Body of pancreas (tissue), 4 donors: ENCODE measurements around the gene CFAP77. TPM values are rescaled to one million over a fixed set of nuclear protein-coding genes. Genes with fewer than 3 reads are reported as not detected.
A peak's percentile ranks its signal among the peaks of the same experiment; 100 is the strongest.

ENCODE experiments used
- ATAC-seq: fragments of 150-250 bp; one replicate; pipeline ENCODE4 v1.9.1; 2016
- DNase-seq, 4 donors: peaks; one replicate each; pipeline ENCODE4 v3.0.0-alpha.2; 2019
- H3K27ac ChIP-seq, 4 donors: fragments of 200-600 bp; sonication (generic); 1 replicate in 3 of 4; 2 replicates in 1 of 4; pipeline versions ENCODE4 v1.5.1 to v1.6.1; 2016 to 2019; ENCODE audit warnings: mild to moderate bottlenecking in 1 of 4, mixed read lengths in 1 of 4, moderate library complexity in 1 of 4
- H3K27me3 ChIP-seq, 2 donors: fragments of 200-600 bp; sonication (generic); one replicate each; pipeline ENCODE4 v1.6.0; 2016; ENCODE audit warnings: mild to moderate bottlenecking in 1 of 2
- H3K36me3 ChIP-seq, 2 donors: fragments of 200-600 bp; sonication (generic); replicated peaks in 1 of 2; 2 replicates each; pipeline ENCODE4 v1.5.1; 2016; ENCODE audit warnings: low read depth in 2 of 2; ENCODE audit not compliant: insufficient read depth in 1 of 2
- H3K4me1 ChIP-seq: fragments of 200-600 bp; sonication (generic); one replicate; pipeline ENCODE4 v1.6.0; 2016
- H3K4me3 ChIP-seq, 2 donors: fragments of 200-600 bp; sonication (generic); 1 replicate in 1 of 2; 2 replicates in 1 of 2; pipeline ENCODE4 v1.5.1; 2016 to 2019
- H3K9me3 ChIP-seq, 3 donors: fragments of 200-600 bp; sonication (generic); 1 replicate in 2 of 3; 2 replicates in 1 of 3; pipeline ENCODE4 v1.5.1; 2016
- CTCF ChIP-seq, 7 experiments: fragments of 450-650 bp in 4 of 7; fragments of 200-600 bp in 3 of 7; sonication (generic) in 3 of 7; IDR thresholded peaks; one replicate each; pipeline ENCODE4 v1.5.1; 2016 to 2019; ENCODE audit warnings: antibody characterized with exemption in 7 of 7
- POLR2A ChIP-seq, 3 donors: fragments of 450-650 bp; IDR thresholded peaks; one replicate each; pipeline ENCODE4 v1.6.1; 2016; ENCODE audit warnings: antibody characterized with exemption in 3 of 3, mild to moderate bottlenecking in 2 of 3
- WGBS, 2 donors: methylation state at CpG; one replicate each; pipeline ENCODE4 v1.1.5; 2017; 5-methylcytosine and 5-hydroxymethylcytosine counted together
- intact Hi-C: fragments of 100-400 bp; cut with DNase I; formaldehyde crosslinking; loops from one replicate; pipeline ENCODE4 v1.15.1; 2023
- total RNA-seq, 2 donors: library from RNA; depleted of rRNA; stranded (reverse); fragments of >200 nt; gene quantifications; one replicate each; pipeline ENCODE4 v1.1.0, GENCODE V29; 2016

CFAP77 gene
- total RNA-seq, 2 donors from 2014 or later = not detected

GRCh38 chr9:132461281-132461896 lies 51.4 kb downstream of the CFAP77 start:
- no peak for DNase-seq

GRCh38 chr9:132461971-132462370 lies 52.0 kb downstream of the CFAP77 start:
- H3K4me3 ChIP-seq = no peak overlapping the region
- no peaks in the 10 kb centered on the region for H3K9me3 ChIP-seq
- WGBS, 2 donors = 67 to 70% methylated on average over 11 of the region's 11 CpGs
- no peak overlapping the region for H3K27ac ChIP-seq
- no peaks in the 10 kb centered on the region for H3K4me1 ChIP-seq
- H3K36me3 ChIP-seq = no peaks in the 10 kb centered on the region
- intact Hi-C loops = no loop called here
- TF ChIP-seq CTCF (IDR thresholded peaks at IDR 0.05) (no peak), POLR2A (IDR thresholded peaks at IDR 0.05) (no peak)
- no peak for ATAC-seq
- peak in 1 of 4 donors; percentile 3 for DNase-seq
- H3K27me3 ChIP-seq = peaks cover 0 to 3% of the 10 kb centered on the region in 2 donors

More at GRCh38 chr9:132461281-132461896, 51.4 kb downstream of the CFAP77 start:
- Histone ChIP-seq H3K4me3 (no peak overlapping the region), H3K27ac (no peak overlapping the region), H3K36me3 (no peaks in the 10 kb centered on the region), H3K27me3 (peaks cover 0 to 3% of the 10 kb centered on the region in 2 donors), H3K4me1 (no peaks in the 10 kb centered on the region), H3K9me3 (no peaks in the 10 kb centered on the region)
- TF ChIP-seq CTCF (IDR thresholded peaks at IDR 0.05) = no peak
- TF ChIP-seq POLR2A (IDR thresholded peaks at IDR 0.05) = no peak
- 71 to 75% methylated on average over 19 to 20 of the region's 20 CpGs for WGBS, 2 donors
- intact Hi-C loops = no loop called here
- ATAC-seq = no peak

GRCh38 chr9:132464547-132464946 lies 54.5 kb downstream of the CFAP77 start:
- DNase-seq = no peak

GRCh38 chr9:132465131-132465635 lies 55.2 kb downstream of the CFAP77 start:
- ATAC-seq = no peak
- H3K9me3 ChIP-seq = no peaks in the 10 kb centered on the region
- H3K27me3 ChIP-seq = peaks cover 0 to 3% of the 10 kb centered on the region in 2 donors
- no peak overlapping the region for H3K27ac ChIP-seq
- H3K4me1 ChIP-seq = no peaks in the 10 kb centered on the region
- no peaks in the 10 kb centered on the region for H3K36me3 ChIP-seq
- WGBS, 2 donors = 44 to 50% methylated on average over 5 of the region's 5 CpGs
- H3K4me3 ChIP-seq = no peak overlapping the region
- no peak for TF ChIP-seq POLR2A (IDR thresholded peaks at IDR 0.05)
- TF ChIP-seq CTCF (IDR thresholded peaks at IDR 0.05) = no peak
- no peak for DNase-seq
- intact Hi-C loops = no loop called here

More at GRCh38 chr9:132464547-132464946, 54.5 kb downstream of the CFAP77 start:
- intact Hi-C loops = no loop called here
- no peak overlapping the region for H3K27ac ChIP-seq
- no peak overlapping the region for H3K4me3 ChIP-seq
- no peaks in the 10 kb centered on the region for H3K36me3 ChIP-seq
- TF ChIP-seq POLR2A (IDR thresholded peaks at IDR 0.05) (no peak), CTCF (IDR thresholded peaks at IDR 0.05) (no peak)
- no peaks in the 10 kb centered on the region for H3K9me3 ChIP-seq
- no peak for ATAC-seq
- 57 to 59% methylated on average over 9 of the region's 9 CpGs for WGBS, 2 donors
- H3K27me3 ChIP-seq = peaks cover 0 to 3% of the 10 kb centered on the region in 2 donors
- H3K4me1 ChIP-seq = no peaks in the 10 kb centered on the region

- DNase-seq (no peak), ATAC-seq (no peak)
- H3K4me3 ChIP-seq = no peak overlapping the region
- no peaks in the 10 kb centered on the region for H3K36me3 ChIP-seq
- H3K4me1 ChIP-seq = no peaks in the 10 kb centered on the region
- H3K27ac ChIP-seq = no peak overlapping the region
- intact Hi-C loops = no loop called here
- 18 to 39% methylated on average over 4 of the region's 4 CpGs for WGBS, 2 donors
- no peaks in the 10 kb centered on the region for H3K27me3 ChIP-seq
- no peaks in the 10 kb centered on the region for H3K9me3 ChIP-seq
- TF ChIP-seq CTCF (IDR thresholded peaks at IDR 0.05) (no peak), POLR2A (IDR thresholded peaks at IDR 0.05) (no peak)
These were observed 62.2 kb downstream of the CFAP77 start for GRCh38 chr9:132472199-132472598.
